Neuronal stem cell (in vitro differentiated cells): Measurements from ENCODE around the gene SCAF4.

ENCODE experiments used
- DNase-seq: peaks from one replicate; pipeline ENCODE4 v3.0.0-alpha.2; 2013; ENCODE audit warnings: low spot score
- H2AFZ ChIP-seq: one replicate; pipeline ENCODE4 v1.6.1; 2013; ENCODE audit warnings: mild to moderate bottlenecking, low read length, inconsistent platforms
- H2AK5ac ChIP-seq: 2 replicates; pipeline ENCODE4 v1.6.1; 2013; ENCODE audit warnings: low read depth, mild to moderate bottlenecking, inconsistent platforms, low read length, moderate library complexity, mixed read lengths
- H2BK120ac ChIP-seq: 2 replicates; pipeline ENCODE4 v1.6.1; 2013; ENCODE audit warnings: low read depth, mild to moderate bottlenecking, inconsistent platforms, low read length, moderate library complexity, mixed read lengths
- H2BK12ac ChIP-seq: one replicate; pipeline ENCODE4 v1.6.1; 2013; ENCODE audit warnings: low read length, inconsistent platforms
- H2BK15ac ChIP-seq: 2 replicates; pipeline ENCODE4 v1.6.1; 2013; ENCODE audit warnings: mild to moderate bottlenecking, low read length, inconsistent platforms, mixed read lengths
- H2BK5ac ChIP-seq: one replicate; pipeline ENCODE4 v1.6.1; 2013; ENCODE audit warnings: inconsistent platforms, mild to moderate bottlenecking, low read length, moderate library complexity
- H3K14ac ChIP-seq: one replicate; pipeline ENCODE4 v1.6.1; 2013; ENCODE audit warnings: low read length, inconsistent platforms
- H3K18ac ChIP-seq: 2 replicates; pipeline ENCODE4 v1.6.1; 2013; ENCODE audit warnings: low read length, inconsistent platforms
- H3K23ac ChIP-seq: 2 replicates; pipeline ENCODE4 v1.6.1; 2013; ENCODE audit warnings: low read depth, mild to moderate bottlenecking, mixed read lengths, low read length, inconsistent platforms; ENCODE audit not compliant: poor library complexity
- H3K27ac ChIP-seq: replicated peaks from 3 replicates; pipeline ENCODE4 v1.5.1; 2013; ENCODE audit warnings: low read length, inconsistent platforms
- H3K27me3 ChIP-seq, 3 experiments: 2 replicates each; pipeline ENCODE4 v1.6.1; 2013; ENCODE audit warnings: low read length in 3 of 3, mild to moderate bottlenecking in 2 of 3, inconsistent platforms in 1 of 3, low read depth in 1 of 3, mixed read lengths in 1 of 3, moderate library complexity in 1 of 3; ENCODE audit not compliant: control insufficient read depth in 3 of 3, insufficient read depth in 3 of 3
- H3K36me3 ChIP-seq, 2 donors: replicated peaks in 1 of 2; 2 replicates each; pipeline ENCODE4 v1.6.1; 2013; ENCODE audit warnings: low read length in 2 of 2; ENCODE audit not compliant: control insufficient read depth in 2 of 2, insufficient read depth in 2 of 2
- H3K4ac ChIP-seq: 2 replicates; pipeline ENCODE4 v1.6.1; 2013; ENCODE audit warnings: inconsistent platforms, mild to moderate bottlenecking, low read length, moderate library complexity
- H3K4me1 ChIP-seq, 2 donors: 1 replicate in 1 of 2; 2 replicates in 1 of 2; pipeline ENCODE4 v1.6.1; 2013; ENCODE audit warnings: low read length in 2 of 2, low read depth in 1 of 2; ENCODE audit not compliant: control insufficient read depth in 2 of 2, insufficient read depth in 1 of 2
- H3K4me2 ChIP-seq: one replicate; pipeline ENCODE4 v1.6.1; 2013; ENCODE audit warnings: mild to moderate bottlenecking, low read length, inconsistent platforms; ENCODE audit not compliant: insufficient read depth, poor library complexity, severe bottlenecking
- H3K4me3 ChIP-seq, 2 donors: 2 replicates each; pipeline ENCODE4 v1.5.1; 2013; ENCODE audit warnings: low read length in 2 of 2, mild to moderate bottlenecking in 2 of 2, inconsistent platforms in 1 of 2, moderate library complexity in 1 of 2
- H3K79me1 ChIP-seq: one replicate; pipeline ENCODE4 v1.6.1; 2013; ENCODE audit warnings: low read depth, mild to moderate bottlenecking, inconsistent platforms, low read length, moderate library complexity
- H3K9ac ChIP-seq: one replicate; pipeline ENCODE4 v1.6.1; 2013; ENCODE audit warnings: mild to moderate bottlenecking, low read depth, low read length, inconsistent platforms; ENCODE audit not compliant: poor library complexity
- H3K9me3 ChIP-seq, 2 donors: replicated peaks in 1 of 2; 2 replicates each; pipeline versions ENCODE3 to v1.6.1; 2013; ENCODE audit warnings: low read length in 2 of 2, mild to moderate bottlenecking in 2 of 2, inconsistent platforms in 1 of 2, low read depth in 1 of 2, mixed read lengths in 1 of 2, moderate library complexity in 1 of 2; ENCODE audit not compliant: control insufficient read depth in 2 of 2, insufficient read depth in 1 of 2
- H4K8ac ChIP-seq: one replicate; pipeline ENCODE4 v1.6.1; 2013; ENCODE audit warnings: low read depth, mild to moderate bottlenecking, inconsistent platforms, low read length, moderate library complexity
- H4K91ac ChIP-seq: one replicate; pipeline ENCODE4 v1.6.1; 2013; ENCODE audit warnings: low read length, low read depth, mild to moderate bottlenecking, inconsistent platforms; ENCODE audit not compliant: poor library complexity
- WGBS, 2 donors: extraction: QIAGEN DNeasy Blood & Tissue Kit; methylation state at CpG; one replicate each; pipeline ENCODE4 v1.1.7; 2013; ENCODE audit warnings: missing lambda C conversion rate in 2 of 2, mixed read lengths in 1 of 2; ENCODE audit not compliant: insufficient read length in 2 of 2, insufficient replicate concordance in 1 of 2; ENCODE audit errors: extremely low coverage in 2 of 2; 5-methylcytosine and 5-hydroxymethylcytosine counted together

SCAF4 gene

GRCh38 chr21:31683029-31683428 is 48.9 kb downstream of the SCAF4 start:
- Histone ChIP-seq H3K27me3 (no peaks in the 10 kb centered on the region), H3K23ac (no peak overlapping the region), H3K4me3 (no peak overlapping the region), H2BK120ac (no peak overlapping the region), H3K18ac (no peak overlapping the region), H2BK12ac (no peak overlapping the region), H2AFZ (no peak overlapping the region), H3K27ac (no peak overlapping the region), H3K4me2 (no peak overlapping the region), H3K4me1 (no peaks in the 10 kb centered on the region), H3K14ac (no peak overlapping the region), H2AK5ac (no peak overlapping the region), H3K36me3 (peaks cover 25 to 99% of the 10 kb centered on the region in 2 donors), H4K91ac (no peak overlapping the region), H2BK15ac (no peak overlapping the region), H3K4ac (no peak overlapping the region), H2BK5ac (no peak overlapping the region), H3K79me1 (peaks cover 1% of the 10 kb centered on the region), H3K9ac (no peak overlapping the region), H3K9me3 (no peaks in the 10 kb centered on the region), H4K8ac (no peak overlapping the region)
- DNase-seq, result no peak
- WGBS, 2 donors, result no CpG with 5 or more reads among the region's 5 CpGs

GRCh38 chr21:31682620-31683019 is 49.3 kb downstream of the SCAF4 start:
- no peak overlapping the region for H3K4me3 ChIP-seq
- peaks cover 1% of the 10 kb centered on the region for H3K79me1 ChIP-seq
- H3K14ac ChIP-seq, result no peak overlapping the region
- no peak overlapping the region for H2AFZ ChIP-seq
- no peaks in the 10 kb centered on the region for H3K4me1 ChIP-seq
- H3K27me3 ChIP-seq, result no peaks in the 10 kb centered on the region
- H3K9ac ChIP-seq, result no peak overlapping the region
- no peak overlapping the region for H2BK15ac ChIP-seq
- H3K36me3 ChIP-seq, result peaks cover 22 to 99% of the 10 kb centered on the region in 2 donors
- H3K4ac ChIP-seq, result no peak overlapping the region
- no peak overlapping the region for H2AK5ac ChIP-seq
- no peak overlapping the region for H3K4me2 ChIP-seq
- H2BK12ac ChIP-seq, result no peak overlapping the region
- no peak for DNase-seq
- H3K27ac ChIP-seq, result no peak overlapping the region
- no peak overlapping the region for H4K8ac ChIP-seq
- no peak overlapping the region for H2BK120ac ChIP-seq
- H4K91ac ChIP-seq, result no peak overlapping the region
- no peak overlapping the region for H2BK5ac ChIP-seq
- no peak overlapping the region for H3K18ac ChIP-seq
- H3K23ac ChIP-seq, result no peak overlapping the region
- H3K9me3 ChIP-seq, result no peaks in the 10 kb centered on the region

- WGBS, 2 donors, result no CpG with 5 or more reads among the region's 2 CpGs
- peaks cover 6 to 82% of the 10 kb centered on the region in 2 donors for H3K36me3 ChIP-seq
Observed at GRCh38 chr21:31678478-31678877, 53.4 kb downstream of the SCAF4 start.

DNA sequence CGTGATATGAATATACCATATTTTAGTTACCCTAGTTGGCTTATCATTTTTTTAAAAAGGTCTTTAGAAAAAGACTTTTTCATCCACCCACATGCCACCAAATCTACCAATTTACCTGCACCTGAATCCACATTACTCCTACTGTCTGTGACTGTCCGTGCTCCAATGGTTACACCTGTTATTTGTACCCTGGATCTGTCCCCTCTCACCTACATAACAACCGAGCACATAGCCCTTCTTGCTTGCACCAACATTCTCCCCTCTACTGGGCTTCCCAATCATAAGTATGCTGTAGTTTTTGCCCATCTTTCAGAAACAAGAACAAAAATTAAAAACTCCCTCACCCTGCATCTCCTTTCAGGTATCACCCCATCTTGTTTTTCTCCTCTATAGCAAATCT is 54.9 kb downstream of the SCAF4 start:
- Histone ChIP-seq H4K91ac (no peak overlapping the region), H3K4me1 (no peaks in the 10 kb centered on the region), H3K18ac (no peak overlapping the region), H2BK5ac (no peak overlapping the region), H3K4me2 (no peak overlapping the region), H3K9ac (no peak overlapping the region), H3K9me3 (no peaks in the 10 kb centered on the region), H3K4ac (no peak overlapping the region), H3K27ac (no peak overlapping the region), H2BK12ac (no peak overlapping the region), H4K8ac (no peak overlapping the region), H2AK5ac (no peak overlapping the region), H2BK120ac (no peak overlapping the region), H3K27me3 (no peaks in the 10 kb centered on the region), H2BK15ac (no peak overlapping the region), H3K4me3 (no peak overlapping the region), H3K14ac (no peak overlapping the region), H2AFZ (no peak overlapping the region), H3K23ac (no peak overlapping the region), H3K36me3 (peaks cover 1 to 82% of the 10 kb centered on the region in 2 donors), H3K79me1 (peaks cover 1% of the 10 kb centered on the region)
- no peak for DNase-seq
- no CpG with 5 or more reads among the region's 3 CpGs for WGBS, 2 donors

More at GRCh38 chr21:31678478-31678877, 53.4 kb downstream of the SCAF4 start:
- Histone ChIP-seq H3K9ac (no peak overlapping the region), H4K91ac (no peak overlapping the region), H2BK15ac (no peak overlapping the region), H3K18ac (no peak overlapping the region), H3K9me3 (no peaks in the 10 kb centered on the region), H3K27me3 (no peaks in the 10 kb centered on the region), H3K4me1 (no peaks in the 10 kb centered on the region), H3K23ac (no peak overlapping the region), H2BK12ac (no peak overlapping the region), H3K79me1 (peaks cover 1% of the 10 kb centered on the region), H3K4ac (no peak overlapping the region), H2AFZ (no peak overlapping the region), H3K4me2 (no peak overlapping the region), H3K27ac (no peak overlapping the region), H3K14ac (no peak overlapping the region), H2AK5ac (no peak overlapping the region), H3K4me3 (no peak overlapping the region), H2BK5ac (no peak overlapping the region), H2BK120ac (no peak overlapping the region), H4K8ac (no peak overlapping the region)
- DNase-seq, result no peak
